Medulla oblongata (tissue), 1 donor: ENCODE data around the gene PFDN1.

ENCODE experiments used
- DNase-seq: peaks from one replicate; pipeline ENCODE4 v3.0.0-alpha.2; 2015; ENCODE audit errors: extremely low spot score

Gene PFDN1

GRCh38 chr5:140239461-140239860, 63.4 kb downstream of the PFDN1 start:
- no peak for DNase-seq

DNA sequence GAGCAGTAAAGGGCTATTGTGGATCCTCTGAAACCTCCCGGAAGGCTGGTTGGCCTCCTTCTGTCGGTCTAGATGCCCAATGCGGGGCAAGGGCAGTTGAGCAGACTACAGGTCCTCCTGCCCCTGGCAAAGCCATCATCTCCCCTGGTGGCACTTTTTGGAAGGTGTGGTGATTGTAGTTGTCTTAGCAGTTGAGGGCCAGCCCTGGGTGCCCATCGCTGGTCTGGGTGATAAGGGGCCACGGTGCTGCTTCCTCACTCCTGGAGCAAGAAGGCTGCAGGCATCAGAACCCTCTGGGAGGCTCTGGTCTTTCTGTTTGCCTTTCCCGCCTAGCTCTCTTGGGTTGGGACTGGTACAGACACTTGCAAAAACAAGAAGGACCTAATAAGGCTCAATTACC, 64.1 kb downstream of the PFDN1 start:
- DNase-seq, result no peak

DNA sequence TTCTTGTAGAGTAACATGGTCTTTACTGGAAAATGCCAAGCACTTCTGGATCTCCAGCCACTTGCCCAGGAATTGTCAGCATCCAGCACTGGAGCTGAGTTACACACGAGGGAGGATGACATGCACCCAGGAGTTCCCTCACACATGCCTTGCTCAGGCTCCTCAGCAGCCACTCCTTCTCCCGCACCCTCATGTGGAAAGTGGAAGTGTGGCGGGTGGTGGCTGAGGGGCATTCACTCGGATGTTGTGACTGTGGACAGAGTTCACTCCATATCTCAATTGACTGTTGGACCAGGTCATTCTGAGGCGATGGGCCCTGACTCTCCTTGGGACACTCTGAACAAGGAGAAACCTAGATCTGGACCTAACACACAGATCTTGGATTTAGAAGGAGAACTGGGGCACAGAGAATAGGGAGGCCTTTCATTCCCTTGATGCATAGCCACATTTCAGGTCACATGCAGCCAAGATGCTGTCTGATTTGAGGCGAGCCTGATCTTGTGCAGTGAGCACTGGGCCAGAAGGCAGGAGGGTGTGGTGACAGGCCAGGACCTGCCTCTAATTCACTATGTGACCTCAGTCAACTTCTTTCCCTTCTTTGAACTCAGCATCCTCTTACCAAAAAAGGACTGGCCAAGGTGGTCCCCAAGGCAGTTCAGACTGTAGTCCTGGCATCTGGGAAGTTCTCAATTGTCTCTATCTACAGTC, 65.9 kb downstream of the PFDN1 start:
- DNase-seq, result no peak

DNA sequence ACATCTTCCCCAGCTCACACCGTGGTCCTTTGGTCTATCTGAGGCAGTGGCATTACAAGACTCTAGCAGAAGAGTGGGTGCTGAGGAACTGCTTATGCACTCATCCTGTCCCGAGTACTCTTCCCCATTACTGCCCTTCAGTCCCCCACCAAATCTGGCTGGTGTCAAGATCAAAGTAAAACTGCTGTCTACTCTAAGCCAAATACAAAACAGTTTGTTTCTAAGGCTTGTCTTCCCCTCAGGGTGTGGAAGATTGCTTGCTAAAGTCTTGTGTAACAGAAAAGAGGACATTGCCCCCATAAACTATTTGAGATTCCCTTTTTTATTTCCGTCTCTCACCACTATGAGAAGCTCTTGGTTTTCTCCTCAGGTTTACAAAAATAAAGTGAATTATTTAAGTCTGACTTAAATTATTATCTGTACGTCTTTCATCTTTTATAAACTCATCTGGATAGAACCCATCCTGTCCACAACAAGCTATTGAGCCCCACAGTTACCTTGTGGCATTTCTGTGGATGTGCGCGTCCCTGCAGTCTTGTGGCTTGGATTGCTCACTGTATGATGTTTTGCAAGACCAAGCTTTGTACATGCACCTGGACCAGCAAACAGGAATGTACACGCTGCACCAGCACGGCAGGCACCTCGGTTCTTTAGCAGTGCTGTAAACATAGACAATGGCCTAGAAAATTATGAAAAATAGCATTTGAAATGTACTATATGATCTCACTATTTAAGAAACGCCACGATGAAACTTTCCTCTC, 66.9 kb downstream of the PFDN1 start:
- no peak for DNase-seq

DNA sequence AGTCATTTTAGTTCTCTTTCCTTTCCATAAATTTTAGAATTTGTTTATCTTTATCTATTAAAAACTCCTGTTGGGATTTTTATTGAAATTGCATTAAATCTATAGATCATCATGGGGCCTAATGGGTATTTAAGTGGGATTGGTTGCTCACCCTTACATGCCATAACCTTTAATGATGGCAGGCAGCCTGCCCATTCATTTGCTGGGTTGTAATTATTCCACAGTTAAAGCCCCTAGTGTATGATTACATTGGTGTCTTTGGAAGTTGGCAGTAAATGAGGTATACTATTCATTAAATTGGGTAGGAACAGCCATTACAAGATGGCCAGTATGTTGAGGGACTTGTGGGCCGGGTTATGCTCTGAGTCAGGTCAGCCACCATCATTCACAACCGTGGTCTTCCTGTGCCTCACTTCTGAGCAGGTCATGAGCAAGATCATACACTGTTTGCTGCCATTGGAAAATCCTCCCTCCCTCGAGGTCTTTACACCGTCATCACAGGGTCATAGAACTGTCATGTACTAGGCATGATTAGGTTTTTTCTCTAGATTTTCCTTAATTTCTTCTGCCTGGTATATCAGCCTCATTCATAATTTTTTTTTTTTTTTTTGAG, 68.4 kb downstream of the PFDN1 start:
- no peak for DNase-seq

DNA sequence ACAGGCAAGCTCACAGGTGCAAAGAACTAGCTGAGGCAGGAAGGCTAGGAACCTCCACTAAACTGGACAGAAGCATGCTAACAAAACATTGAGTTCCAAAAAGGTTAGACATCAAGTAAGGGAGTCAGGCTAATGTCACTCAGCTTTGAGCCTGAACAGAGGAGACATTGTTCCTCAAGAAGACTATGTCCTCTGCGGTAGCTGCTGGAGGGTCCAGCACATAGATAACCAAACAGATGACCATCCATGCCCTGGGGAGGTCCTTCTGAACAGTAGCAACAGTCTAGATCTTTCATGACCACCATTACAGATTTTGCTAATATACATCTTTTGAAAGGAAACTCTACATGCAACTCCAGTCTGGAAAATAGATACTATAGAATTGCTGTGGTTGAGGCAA, 70.2 kb downstream of the PFDN1 start:
- no peak for DNase-seq

- DNase-seq, result no peak
Measured at GRCh38 chr5:140230373-140230772, 72.5 kb downstream of the PFDN1 start.

- DNase-seq, result no peak
Measured at GRCh38 chr5:140228364-140228837, 74.5 kb downstream of the PFDN1 start.

GRCh38 chr5:140227046-140227445, 75.9 kb downstream of the PFDN1 start:
- DNase-seq, result no peak

- DNase-seq, result no peak
Measured at GRCh38 chr5:140225396-140225795, 77.5 kb downstream of the PFDN1 start.

- no peak for DNase-seq
Measured at GRCh38 chr5:140224658-140225057, 78.2 kb downstream of the PFDN1 start.

DNA sequence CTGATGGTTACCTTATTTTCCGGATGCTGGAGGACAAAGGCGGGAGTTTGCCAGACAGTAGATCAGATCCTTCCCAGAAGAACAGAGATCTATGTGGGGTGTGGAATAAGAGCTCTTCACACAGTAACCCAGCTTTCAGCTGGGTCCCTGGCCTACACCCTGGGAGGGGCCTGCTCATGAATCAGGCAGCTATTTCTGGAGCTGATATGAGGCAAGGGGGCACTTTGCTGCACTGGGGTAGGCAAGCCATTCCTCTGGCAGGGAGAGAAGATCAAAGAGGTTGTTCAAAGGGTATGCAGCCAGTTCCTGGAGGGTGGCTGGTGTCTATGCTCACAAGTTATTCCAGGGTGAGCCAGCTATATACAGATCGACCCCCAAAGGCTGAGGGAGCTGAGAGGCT, 79.3 kb downstream of the PFDN1 start:
- DNase-seq, result no peak

- DNase-seq, result no peak
Measured at GRCh38 chr5:140222416-140222815, 80.5 kb downstream of the PFDN1 start.

DNA sequence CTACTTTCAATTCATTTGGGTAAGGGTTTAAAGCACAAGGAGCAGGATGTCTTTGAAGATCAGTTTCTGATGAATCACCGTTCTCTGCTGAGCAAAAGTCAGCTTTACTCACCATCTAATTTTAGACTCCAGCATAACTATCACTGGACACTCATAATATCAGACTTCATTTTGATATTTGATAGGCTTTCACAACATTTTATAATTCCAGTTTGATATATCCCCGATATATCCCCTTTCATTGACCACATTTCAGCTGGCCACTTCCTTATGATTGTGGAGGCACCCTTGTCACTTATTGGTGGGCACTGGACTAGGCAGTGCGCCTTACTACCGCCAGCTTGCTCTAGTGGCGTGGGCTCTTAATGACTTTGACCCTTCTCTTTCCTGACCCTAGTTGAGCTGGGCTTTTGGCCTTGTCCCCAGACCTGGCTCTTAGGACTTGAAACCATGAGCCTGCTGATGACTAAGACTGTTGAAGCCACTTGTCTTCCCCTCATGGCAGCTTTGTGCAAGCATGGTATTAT, 81.1 kb downstream of the PFDN1 start:
- DNase-seq, result no peak

GRCh38 chr5:140220698-140221064, 82.2 kb downstream of the PFDN1 start:
- DNase-seq, result no peak

GRCh38 chr5:140220032-140220697, 82.7 kb downstream of the PFDN1 start:
- DNase-seq, result no peak

GRCh38 chr5:140219068-140219991, 83.6 kb downstream of the PFDN1 start:
- DNase-seq, result no peak

GRCh38 chr5:140217299-140218026, 85.4 kb downstream of the PFDN1 start:
- no peak for DNase-seq

DNA sequence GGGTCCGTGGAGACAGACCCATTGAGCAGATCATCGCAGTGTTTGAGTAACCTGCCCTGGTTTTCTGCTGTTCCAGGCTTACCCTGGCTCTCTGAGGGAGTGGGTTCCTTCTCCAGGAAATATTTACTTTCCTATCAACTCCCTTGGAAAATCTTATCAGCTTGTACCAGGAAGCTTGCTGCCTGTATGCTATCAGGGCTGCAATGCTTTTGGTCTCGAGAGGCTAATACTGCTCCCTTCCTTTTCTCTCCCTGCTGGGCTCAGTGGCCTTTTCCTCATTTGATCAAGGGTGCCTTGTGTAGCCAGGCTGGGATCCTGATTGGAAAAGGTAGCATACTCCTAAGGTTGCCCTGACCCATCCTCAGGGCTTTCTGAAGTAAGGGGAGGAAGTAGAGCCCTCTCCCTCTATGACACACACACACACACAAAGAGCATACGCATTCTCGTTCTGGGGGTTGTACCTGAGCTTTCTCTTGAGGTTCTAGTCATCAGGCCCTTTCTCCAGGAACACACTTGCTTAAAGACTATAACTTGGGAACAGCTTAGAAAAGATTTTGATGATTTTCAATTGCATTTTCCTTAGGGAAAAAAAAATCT, 86.3 kb downstream of the PFDN1 start:
- no peak for DNase-seq

- DNase-seq, result no peak
Measured at GRCh38 chr5:140215276-140215675, 87.6 kb downstream of the PFDN1 start.
